A549 (cell line): ENCODE results near the gene CDC5L.

Experiments
- BCL3 ChIP-seq: fragments of >200 bp; sonication (Bioruptor Twin); formaldehyde crosslinking; IDR thresholded peaks from 3 replicates; pipeline ENCODE4 v1.6.1; 2016
- CHD2 ChIP-seq: fragments of 150-350 bp; IDR thresholded peaks from 2 replicates; pipeline ENCODE4 v1.6.1; 2014; ENCODE audit warnings: low read length; ENCODE audit not compliant: partially characterized antibody
- CTCF ChIP-seq: fragments of >200 bp; sonication (Bioruptor Twin); formaldehyde crosslinking; IDR thresholded peaks from 3 replicates; pipeline ENCODE4 v1.5.1; 2016
- EP300 ChIP-seq, 2 experiments: fragments of >200 bp; sonication (Bioruptor Twin); formaldehyde crosslinking; IDR thresholded peaks; 2 replicates in 1 of 2; 3 replicates in 1 of 2; pipeline ENCODE4 v1.6.1; 2016 to 2017
- GATA3 ChIP-seq: IDR thresholded peaks from 2 replicates; pipeline ENCODE4 v1.6.1; 2012; ENCODE audit warnings: borderline replicate concordance
- HOXA7 ChIP-seq: fragments of 250-450 bp; sonication (Bioruptor Pico); IDR thresholded peaks from 2 replicates; pipeline ENCODE4 v1.5.0; 2020; ENCODE audit warnings: mild to moderate bottlenecking, moderate library complexity
- JUNB ChIP-seq: fragments of >200 bp; sonication (Bioruptor Twin); formaldehyde crosslinking; IDR thresholded peaks from 2 replicates; pipeline ENCODE4 v1.6.1; 2016
- NFE2L2 ChIP-seq: fragments of 150-350 bp; conservative IDR thresholded peaks from 2 replicates; pipeline ENCODE4 v1.6.1; 2014; ENCODE audit warnings: low read length
- POLR2A ChIP-seq: IDR thresholded peaks from 2 replicates; pipeline ENCODE4 v1.6.1; 2012; ENCODE audit warnings: mild to moderate bottlenecking, low read length
- REST ChIP-seq: fragments of 200-600 bp; sonication (generic); IDR thresholded peaks from 2 replicates; pipeline ENCODE4 v1.6.1; 2016; ENCODE audit warnings: antibody characterized with exemption, mild to moderate bottlenecking, moderate library complexity

GRCh38 chr6:44377971-44378370, 9.5 kb upstream of the CDC5L start:
- TF ChIP-seq REST = no peak
- no peak for TF ChIP-seq HOXA7 (CRISPR knock-in tag)
- no peak for TF ChIP-seq CTCF
- TF ChIP-seq POLR2A = no peak
- no peak for TF ChIP-seq EP300 (IDR thresholded peaks at IDR 0.05)
- no peak for TF ChIP-seq GATA3
- TF ChIP-seq CHD2 = no peak
- TF ChIP-seq JUNB = no peak
- TF ChIP-seq BCL3 = no peak
- TF ChIP-seq NFE2L2 = no peak
